Stimulated activated CD8-positive, alpha-beta memory T cell treated with anti-CD3 and anti-CD28 coated beads, Interleukin-15, amount 100 ng/mL, for 1 hour (primary cell): ENCODE measurements around the gene PROB1.
"Not testable (repeated sequence)": the region's sequence is repeated elsewhere in the genome, so short reads cannot be mapped to it uniquely, and the experiment has no call there.

Experiments
- DNase-seq: peaks from one replicate; pipeline ENCODE4 v3.0.0-alpha.2; 2020; ENCODE audit warnings: low read depth

PROB1 gene

DNA sequence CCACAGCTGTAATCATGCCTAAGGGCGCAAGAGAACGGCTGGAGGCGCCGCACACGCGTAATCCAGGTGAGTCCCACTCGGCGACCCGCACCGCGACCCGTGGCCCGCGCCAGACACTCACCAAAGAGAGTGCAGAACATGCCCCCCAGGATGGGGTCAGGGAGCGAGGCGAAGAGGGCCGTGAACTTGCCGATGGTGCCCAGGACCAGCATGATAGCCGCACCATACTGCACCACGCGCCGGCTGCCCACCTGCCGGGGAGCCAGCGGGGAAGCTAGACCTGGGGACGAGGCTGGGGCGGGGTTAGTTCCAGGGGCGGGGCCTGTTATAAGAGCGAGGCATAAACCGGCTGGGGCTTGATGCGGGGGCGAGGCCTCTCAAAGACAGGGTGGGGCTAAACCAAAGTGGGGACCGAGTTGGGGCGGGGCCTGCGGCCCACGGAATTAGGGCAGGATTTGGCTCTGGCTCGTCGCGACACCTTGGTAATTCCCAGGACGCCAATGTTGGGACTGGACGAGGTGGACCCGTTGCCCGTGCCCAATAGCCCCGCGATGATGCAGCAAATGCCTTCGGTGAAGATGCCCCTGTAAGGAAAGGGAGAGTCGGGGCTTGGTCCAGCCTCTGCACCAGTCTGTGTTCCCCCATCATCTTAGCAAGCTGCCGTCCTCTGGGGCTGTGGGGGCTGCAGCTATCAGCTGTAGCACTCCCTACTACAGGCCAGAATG is 16.6 kb downstream of the PROB1 start:
- no peak for DNase-seq

DNA sequence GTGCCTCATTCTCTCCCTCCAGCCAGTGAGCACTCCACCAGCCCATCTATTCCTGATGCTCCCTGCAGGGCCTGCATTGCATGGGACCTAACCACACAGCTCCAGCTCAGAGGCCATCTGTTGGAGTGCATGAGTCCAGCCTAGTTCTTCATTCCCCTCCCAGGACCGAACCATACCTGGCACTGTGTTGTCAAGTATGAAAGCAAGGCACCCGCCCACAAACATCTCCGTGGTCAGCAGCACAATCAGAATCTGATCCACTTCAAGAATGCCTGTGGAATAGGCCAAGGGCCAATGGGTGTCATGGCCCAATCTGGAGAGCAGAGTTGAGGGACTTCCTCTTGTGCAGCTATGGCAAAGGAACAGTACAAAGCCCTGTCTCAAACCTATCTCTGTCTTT is 17.7 kb downstream of the PROB1 start:
- no peak for DNase-seq

DNA sequence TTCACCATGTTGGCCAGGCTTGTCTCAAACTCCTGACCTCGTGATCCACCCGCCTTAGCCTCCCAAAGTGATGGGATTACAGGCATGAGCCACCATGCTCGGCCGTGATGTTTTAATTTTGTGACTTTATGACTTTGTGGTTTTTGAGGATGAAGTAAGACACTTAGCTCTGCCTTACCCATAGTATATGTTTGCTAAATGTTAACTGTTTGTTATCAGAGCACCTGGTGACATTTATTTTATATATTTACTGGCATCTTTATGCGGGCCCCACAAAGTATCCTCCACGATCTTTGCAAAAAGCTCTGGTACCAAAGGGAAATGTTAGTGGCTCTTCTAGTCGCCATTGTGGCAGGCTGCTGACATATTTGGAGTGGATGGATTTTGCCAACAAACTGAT is 18.5 kb downstream of the PROB1 start:
- DNase-seq = no peak

DNA sequence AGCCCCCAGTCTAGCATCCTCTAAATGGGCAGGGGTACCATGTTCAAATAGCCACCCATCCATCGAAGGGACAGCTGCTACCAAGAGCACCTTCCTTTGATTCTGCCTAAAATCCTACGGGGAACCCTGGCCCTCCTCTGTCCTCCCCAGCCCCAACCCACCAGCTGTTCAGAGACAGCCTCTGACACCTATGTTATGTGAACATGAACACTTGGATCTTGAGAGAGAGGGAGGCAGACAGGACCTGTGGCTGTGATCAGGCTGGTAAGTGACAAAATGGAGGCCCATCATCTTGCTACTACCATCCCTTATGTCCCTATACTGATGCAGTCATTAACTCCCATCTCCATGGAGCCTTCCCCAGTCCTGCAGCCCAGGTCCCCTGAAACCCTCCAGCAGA is 20.0 kb downstream of the PROB1 start:
- no peak for DNase-seq

DNA sequence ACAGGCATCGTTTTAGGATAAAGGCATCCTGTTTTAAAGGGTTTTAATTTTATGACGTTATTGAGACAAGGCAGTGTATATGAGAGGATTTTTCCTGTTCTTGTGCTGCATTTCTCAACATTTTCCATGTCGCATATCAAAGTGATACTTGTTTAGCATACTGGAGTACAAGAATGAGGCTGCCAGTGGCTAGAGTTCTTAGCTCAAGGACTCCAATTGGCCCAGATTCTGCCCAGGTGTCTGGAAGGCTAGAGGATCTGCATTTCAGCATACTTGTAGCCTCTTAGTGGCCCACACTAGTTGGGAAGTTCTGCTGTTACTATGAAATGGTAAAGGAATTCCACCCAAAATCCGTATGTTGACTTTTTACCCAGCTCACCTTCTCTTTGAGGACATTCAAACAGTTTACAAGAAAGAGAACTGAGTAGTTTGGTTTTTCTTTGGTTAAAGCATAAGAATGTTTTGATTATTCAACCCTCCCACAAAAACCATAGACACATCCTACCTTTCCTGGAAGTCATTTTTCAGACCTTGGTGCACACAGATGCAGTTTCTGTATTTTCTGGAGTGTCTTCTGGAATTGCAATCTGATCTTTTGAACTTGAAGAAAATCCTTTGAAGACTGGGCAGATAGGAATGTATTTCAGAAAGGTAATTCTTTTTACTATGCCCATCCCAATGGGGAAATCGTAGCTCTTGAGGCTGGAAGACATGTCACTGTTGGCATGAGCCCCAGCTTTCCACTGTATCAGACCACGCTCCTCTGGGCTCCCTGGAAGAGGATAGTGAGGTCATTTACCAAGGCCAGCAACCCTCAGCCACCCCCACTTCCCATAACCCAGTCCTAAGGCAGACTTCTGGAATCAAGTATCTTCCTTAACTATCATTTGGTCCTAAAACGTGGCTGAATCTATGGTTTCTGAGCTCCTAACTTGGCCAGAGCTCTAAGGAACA is 23.1 kb downstream of the PROB1 start:
- DNase-seq = no peak

DNA sequence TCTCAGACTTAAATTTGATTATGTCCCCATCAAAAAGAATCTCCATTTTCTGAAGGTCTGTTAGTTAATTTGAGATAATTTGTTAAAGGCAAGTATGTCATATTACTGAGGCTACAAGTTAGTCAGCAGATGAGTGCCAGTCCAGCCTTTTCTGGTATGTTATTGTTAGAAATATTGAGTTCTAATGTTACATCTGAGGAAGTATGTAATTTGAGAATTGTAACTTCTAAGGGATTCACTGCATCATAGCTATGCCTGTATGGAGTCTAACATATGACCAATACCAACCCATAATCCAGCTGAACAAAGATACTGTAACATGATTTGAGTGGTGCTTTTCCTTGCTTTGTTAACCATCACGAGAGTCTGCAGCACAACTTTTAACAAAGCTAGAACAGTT is 25.7 kb downstream of the PROB1 start:
- DNase-seq = no peak

DNA sequence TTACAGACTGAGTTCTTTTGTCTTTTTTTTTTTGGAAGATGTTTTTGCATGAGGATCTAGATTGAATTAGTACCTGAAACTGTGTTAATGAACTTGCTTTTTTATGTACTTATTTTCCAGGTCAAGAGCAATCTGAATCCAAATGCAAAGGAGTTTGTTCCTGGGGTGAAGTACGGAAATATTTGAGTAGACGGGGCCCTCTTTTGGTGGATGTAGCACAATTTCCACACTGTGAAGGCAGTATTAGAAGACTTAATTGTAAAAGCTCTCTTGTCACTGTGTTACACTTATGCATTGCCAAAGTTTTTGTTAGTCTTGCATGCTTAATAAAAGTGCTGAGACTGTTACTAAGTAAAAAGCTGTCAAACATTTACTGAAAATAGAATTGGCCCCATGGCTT is 26.3 kb downstream of the PROB1 start:
- no peak for DNase-seq

DNA sequence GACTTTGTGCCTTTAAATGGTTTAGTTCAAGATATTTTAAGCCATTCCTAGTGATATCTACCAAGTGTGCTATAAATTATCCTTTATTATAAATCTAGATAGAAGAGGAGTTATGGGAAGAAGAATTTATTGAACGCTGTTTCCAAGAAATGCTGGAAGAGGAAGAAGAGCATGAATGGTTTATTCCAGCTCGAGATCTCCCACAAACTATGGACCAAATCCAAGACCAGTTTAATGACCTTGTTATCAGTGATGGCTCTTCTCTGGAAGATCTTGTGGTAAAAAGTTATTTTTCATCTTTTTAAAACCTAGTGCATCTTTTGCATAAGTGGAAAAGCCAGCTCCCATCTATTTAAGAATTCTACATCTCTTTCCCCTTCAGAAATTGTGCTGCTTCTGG is 30.4 kb downstream of the PROB1 start:
- DNase-seq = no peak

DNA sequence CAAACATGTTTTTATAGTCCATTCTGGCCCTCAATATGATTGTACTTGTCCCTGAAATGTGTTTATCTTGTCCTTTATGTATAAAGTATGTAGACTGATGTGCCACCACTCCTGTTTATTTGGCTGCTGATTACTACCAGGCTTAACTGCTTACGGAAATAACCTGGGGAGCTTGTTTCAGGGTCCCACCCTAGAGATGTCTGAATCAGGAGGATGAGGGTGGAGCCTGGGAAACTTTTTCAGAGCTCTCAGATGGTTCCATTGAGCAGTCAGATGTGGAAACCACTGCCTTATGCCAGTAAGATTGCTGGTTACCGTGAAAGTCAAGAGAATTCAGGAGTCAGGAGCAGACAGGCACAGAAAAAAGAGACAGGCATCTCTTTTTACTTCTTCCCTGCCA is 31.0 kb downstream of the PROB1 start:
- DNase-seq = no peak

DNA sequence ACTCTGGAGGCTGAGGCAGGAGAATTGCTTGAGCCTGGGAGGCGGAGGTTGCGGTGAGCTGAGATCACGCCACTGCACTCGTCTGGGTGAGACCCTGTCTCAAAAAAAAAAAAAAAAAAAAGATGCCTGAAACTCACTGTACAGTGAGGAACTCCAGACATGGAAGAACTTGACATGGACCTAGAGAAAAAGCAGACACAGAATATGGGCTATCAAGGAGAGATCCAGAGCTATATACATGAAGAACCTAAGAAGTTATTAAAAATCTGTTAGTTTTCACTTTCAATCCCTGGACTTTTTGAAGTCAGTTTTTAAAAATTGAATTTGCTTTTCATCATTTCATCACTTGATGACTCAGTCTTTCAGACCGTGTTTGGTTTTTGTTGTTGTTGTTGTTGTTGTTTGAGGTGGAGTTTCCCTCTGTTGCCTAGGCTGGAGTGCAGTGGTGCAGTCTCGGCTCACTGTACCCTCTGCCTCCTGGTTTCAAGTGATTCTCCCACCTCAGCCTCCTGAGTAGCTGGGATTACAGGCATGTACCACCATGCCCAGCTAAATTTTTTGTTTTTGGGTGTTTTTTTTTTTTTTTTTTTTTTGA is 33.0 kb downstream of the PROB1 start:
- no peak for DNase-seq

DNA sequence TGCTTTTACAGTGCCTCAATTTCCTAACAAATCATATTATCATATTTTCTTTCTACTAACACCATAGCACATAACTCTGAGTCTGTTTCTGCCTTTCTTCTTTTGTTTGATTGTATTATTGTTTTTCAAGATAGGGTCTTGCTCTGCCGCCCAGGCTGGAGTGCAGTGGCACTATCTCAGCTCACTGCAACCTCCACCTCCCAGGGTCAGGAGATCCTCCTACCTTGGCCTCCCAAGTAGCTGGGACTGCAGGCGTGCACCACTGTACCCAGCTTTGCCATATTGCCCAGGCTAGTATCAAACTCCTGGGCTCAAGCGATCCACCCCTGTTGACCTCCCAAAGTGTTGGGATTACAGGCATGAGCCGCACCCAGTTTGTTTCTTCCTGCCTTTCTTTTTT is 34.5 kb downstream of the PROB1 start:
- no peak for DNase-seq

DNA sequence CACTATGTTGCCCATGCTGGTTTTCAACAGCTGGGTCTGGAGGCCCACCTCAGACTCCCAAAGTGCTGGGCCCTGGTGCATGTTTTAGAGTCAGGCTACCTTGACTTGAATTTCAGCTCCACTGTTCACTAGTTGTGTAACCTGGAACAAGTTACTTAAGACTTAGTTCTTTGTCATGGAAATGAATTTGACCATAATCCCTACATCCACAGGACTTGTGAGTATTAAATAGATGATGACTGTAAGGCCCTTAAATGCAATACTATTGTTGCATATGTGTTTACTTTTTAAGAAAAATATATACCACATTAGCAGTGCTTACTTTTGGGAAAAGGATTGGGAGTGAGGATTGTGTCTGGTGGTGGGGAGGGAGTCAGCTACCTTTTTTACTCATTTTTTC is 36.8 kb downstream of the PROB1 start:
- no peak for DNase-seq

DNA sequence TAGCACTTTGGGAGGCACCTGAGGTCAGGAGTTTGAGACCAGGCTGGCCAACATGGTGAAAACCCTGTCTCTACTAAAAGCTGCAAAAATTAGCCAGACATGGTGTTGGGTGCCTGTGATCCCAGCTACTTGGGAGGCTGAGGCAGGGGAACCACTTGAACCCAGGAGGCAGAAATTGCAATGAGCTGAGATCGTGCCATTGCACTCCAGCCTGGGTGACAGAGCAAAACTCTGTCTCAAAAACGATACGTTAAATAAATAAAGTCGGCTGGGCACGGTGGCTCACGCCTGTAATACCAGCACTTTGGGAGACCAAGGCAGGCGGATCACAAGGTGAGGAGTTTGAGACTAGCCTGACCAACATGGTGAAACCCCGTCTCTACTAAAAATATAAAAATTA is 39.0 kb downstream of the PROB1 start:
- not testable (repeated sequence) for DNase-seq

DNA sequence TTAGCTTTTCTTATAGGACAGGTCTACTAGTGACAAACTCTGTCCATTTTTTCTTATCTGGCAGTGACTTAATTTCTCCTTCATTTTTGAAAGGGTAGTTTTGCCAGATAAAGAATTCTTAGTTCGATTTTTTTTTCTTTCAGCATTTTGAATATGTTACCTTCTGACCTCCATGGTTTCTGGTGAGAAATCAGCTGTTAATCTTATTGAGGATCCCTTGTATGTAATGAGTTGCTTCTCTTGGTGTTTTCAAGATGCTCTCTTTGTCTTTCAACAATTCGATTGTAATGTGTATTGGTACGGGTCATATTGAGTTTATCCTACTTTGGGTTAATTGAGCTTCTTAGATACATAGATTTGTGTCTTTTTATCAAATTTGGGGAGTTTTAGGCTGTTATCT is 40.7 kb downstream of the PROB1 start:
- no peak for DNase-seq

DNA sequence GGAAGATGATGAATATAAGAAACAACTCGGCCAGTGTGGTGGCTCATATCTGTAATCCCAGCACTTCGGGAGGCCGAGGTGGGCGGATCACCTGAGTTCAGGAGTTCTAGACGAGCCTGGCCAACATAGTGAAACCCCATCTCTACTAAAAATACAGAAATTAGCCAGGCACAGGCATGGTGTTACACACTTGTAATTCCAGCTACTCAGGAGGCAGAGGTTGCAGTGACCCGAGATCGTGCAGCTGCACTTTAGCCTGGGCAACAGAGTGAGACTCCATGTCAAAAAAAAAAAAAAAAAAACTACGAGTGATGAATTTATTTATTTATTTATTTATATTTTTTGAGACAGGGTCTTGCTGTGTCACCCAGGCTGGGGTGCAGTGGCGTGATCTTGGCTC is 47.0 kb downstream of the PROB1 start:
- not testable (repeated sequence) for DNase-seq

DNA sequence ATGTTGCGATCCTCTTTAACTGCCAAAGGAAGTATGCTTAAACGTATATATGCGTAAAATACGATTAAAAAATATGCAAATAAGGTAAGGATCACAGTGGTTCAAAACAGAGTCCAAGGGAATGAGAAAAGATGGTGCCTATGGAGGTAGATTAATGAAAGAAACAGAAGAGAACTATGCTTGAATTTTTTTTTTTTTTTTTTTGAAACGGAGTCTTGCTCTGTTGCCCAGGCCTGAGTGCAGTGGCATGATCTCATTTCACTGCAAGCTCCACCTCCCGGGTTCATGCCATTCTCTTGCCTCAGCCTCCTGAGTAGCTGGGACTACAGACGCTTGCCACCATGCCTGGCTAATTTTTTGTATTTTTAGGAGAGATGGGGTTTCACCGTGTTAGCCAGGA is 49.5 kb downstream of the PROB1 start:
- not testable (repeated sequence) for DNase-seq

DNA sequence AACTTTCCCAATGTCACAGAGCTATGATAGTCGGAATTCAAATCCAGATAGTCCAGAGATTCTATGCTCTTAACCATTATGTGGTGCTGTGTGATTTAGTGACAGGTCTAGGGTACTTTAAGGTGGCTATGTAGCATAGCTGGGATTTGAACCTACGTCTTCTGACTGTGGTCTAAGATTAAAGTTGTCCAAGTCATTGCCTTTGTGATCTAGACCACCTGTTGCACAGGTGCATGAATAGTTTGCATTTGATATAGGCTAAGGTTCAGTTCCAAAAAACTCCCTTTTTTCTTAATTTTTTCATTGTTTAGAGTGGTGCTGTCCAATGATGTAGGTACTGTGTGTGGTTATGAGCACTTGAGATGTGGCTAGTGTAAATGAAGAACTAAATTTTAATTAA is 50.7 kb downstream of the PROB1 start:
- DNase-seq = no peak

DNA sequence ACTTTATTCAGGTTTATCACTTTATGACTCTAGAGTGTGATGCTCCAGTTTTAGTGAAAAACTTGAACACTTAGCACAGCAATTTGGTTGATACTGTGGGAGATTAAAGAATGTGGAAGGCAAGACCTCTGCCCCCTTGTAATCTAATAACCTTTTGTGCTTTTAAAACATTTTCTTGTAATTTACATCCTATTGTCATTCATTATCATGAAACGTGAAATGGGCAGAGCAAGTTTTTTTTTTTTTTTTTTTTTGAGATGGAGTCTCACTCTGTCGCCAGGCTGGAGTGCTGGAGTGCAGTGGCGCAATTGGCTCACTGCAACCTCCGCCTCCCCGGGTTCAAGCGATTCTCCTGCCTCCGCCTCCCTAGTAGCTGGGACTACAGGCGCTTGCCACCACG is 51.4 kb downstream of the PROB1 start:
- no peak for DNase-seq

DNA sequence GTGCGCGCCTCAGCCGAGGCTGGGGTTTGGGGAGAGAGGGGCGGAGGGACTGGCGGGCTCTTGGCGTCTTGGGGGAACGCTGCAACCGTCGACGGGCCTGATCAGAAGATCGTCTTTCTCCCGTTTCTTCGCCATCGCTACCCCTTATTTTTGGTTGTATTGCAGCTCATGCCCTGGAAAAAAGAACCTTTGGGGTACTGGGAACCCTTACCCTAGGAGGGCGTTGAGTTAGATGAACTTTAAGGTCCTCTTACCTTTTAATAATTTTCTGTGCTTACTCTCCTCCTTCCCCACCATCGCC is 52.5 kb downstream of the PROB1 start:
- DNase-seq = no peak

DNA sequence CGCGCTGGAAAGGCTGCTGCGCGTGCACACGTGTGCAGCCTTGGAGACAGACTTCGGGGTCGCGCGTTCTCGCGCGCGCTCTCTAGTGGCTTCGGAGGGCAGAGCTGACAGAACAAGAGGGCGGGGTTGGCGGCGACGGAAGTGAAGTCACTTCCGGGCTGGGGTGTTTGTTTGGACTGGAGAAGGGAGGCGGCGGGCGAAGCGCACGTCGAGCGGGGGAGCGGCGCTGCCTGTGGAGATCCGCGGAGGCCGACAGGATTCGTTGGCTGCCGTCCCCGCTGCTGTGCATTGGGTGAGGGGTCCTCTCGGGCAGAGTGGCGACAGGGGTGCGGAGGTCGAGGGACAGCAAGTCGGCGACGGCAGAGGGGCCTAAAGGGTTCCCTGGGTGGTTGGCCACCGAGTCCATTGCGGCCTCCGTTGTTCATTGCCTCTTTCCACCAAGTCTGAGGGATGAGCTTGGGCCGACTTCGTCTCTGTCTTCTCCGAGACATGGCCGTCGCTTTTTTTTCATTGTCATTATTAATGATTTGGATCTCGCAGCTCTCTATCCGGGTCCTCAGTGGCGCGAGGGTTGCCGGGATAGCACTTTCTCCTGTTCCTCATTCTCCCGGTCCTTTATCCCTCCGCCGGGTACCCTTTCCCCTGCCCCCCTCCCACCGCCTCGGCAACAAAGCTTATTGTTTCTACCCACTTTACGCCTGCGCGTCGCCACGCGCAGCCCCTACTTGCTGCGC is 53.0 kb downstream of the PROB1 start, which contains the start of gene PAIP2:
TSS of gene PAIP2 (plus strand) at position 166 of the 734 bp plus-strand sequence. CDS start 21,931 bp downstream, outside the sequence.
- peak; percentile 93 for DNase-seq

DNA sequence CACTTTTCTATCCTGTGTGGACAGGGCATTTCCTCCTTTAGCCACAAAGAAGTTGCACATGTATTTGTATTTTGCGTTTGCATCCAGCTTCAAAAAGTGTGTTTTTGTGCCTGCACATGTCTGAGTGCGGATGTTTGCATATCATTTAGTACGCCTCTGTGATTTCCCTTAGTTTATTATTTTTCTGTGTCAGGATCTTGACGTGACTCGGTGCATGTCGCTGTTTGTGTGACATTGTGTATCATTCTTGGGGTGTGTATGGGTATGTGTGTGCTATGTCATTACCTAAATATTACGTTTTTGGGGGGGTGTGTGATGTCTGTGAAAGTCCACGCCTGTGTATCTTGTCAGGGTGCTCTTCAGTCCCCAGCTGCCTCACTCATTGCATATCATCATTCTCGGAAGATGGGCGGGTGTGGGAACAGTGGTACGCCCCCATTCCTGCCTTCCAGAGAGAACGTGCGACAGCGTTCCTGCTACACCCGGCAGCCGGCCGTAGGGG is 53.7 kb downstream of the PROB1 start:
- DNase-seq = no peak
